GM23338 (cell line): ENCODE data around the gene EFS. TPM values are rescaled to one million over a fixed set of nuclear protein-coding genes. Genes with fewer than 3 reads are reported as not detected.

Experiments
- ATAC-seq: fragments of 200-7000 bp; cut with Tn5 transposase; 3 replicates; pipeline ENCODE4 v1.9.1; 2020
- DNase-seq: peaks from one replicate; pipeline ENCODE4 v3.0.0-alpha.2; 2015; ENCODE audit warnings: low spot score
- H2AFZ ChIP-seq: fragments of 200-600 bp; sonication (generic); 2 replicates; pipeline ENCODE4 v1.8.0; 2016; ENCODE audit warnings: antibody characterized with exemption, mild to moderate bottlenecking, moderate library complexity
- H3F3A ChIP-seq: fragments of 200-600 bp; sonication (generic); replicated peaks from 2 replicates; pipeline ENCODE4 v1.8.0; 2017; ENCODE audit warnings: antibody characterized with exemption, mixed run types, low read depth
- H3K27ac ChIP-seq: fragments of 200-600 bp; sonication (generic); 2 replicates; pipeline ENCODE4 v1.6.1; 2016; ENCODE audit warnings: low read depth
- H3K27me3 ChIP-seq: fragments of 200-600 bp; sonication (generic); 2 replicates; pipeline ENCODE4 v1.8.0; 2016; ENCODE audit warnings: mild to moderate bottlenecking, mixed run types, moderate library complexity; ENCODE audit not compliant: insufficient read depth
- H3K36me3 ChIP-seq: fragments of 200-600 bp; sonication (generic); 2 replicates; pipeline ENCODE4 v1.8.0; 2016; ENCODE audit warnings: mild to moderate bottlenecking; ENCODE audit not compliant: insufficient read depth
- H3K4me1 ChIP-seq: fragments of 200-600 bp; sonication (generic); 2 replicates; pipeline ENCODE4 v1.8.0; 2016; ENCODE audit warnings: mild to moderate bottlenecking, moderate library complexity; ENCODE audit not compliant: insufficient read depth
- H3K4me2 ChIP-seq: fragments of 200-600 bp; sonication (generic); 2 replicates; pipeline ENCODE4 v1.7.1; 2017; ENCODE audit warnings: mixed run types
- H3K4me3 ChIP-seq: fragments of 200-600 bp; sonication (generic); 2 replicates; pipeline ENCODE4 v1.6.1; 2016; ENCODE audit warnings: mixed run types
- H3K79me2 ChIP-seq: fragments of 200-600 bp; sonication (generic); replicated peaks from 2 replicates; pipeline ENCODE4 v1.8.0; 2017; ENCODE audit warnings: mild to moderate bottlenecking; ENCODE audit not compliant: insufficient read depth
- H3K9me2 ChIP-seq: fragments of 200-600 bp; sonication (generic); 2 replicates; pipeline ENCODE4 v1.8.0; 2017; ENCODE audit not compliant: insufficient read depth
- H4K20me1 ChIP-seq: fragments of 200-600 bp; sonication (generic); replicated peaks from 2 replicates; pipeline ENCODE4 v1.8.0; 2017; ENCODE audit warnings: mild to moderate bottlenecking; ENCODE audit not compliant: insufficient read depth
- H3K27ac Mint-ChIP-seq: 2 replicates; pipeline ENCODE4 v1.8.0; 2020; ENCODE audit warnings: inconsistent platforms, mild to moderate bottlenecking, moderate library complexity, mixed read lengths
- H3K27me3 Mint-ChIP-seq: 3 replicates; pipeline ENCODE4 v1.8.0; 2022; ENCODE audit warnings: low read depth, mild to moderate bottlenecking, moderate library complexity, mixed read lengths, inconsistent platforms; ENCODE audit not compliant: insufficient read depth, poor library complexity
- H3K36me3 Mint-ChIP-seq: 3 replicates; pipeline ENCODE4 v1.8.0; 2021; ENCODE audit warnings: low read depth, mild to moderate bottlenecking, inconsistent platforms, moderate library complexity, mixed read lengths
- H3K4me1 Mint-ChIP-seq: 3 replicates; pipeline ENCODE4 v1.8.0; 2020; ENCODE audit warnings: mild to moderate bottlenecking, inconsistent platforms, mixed read lengths
- H3K4me3 Mint-ChIP-seq: 3 replicates; pipeline ENCODE4 v1.8.0; 2021; ENCODE audit warnings: moderate library complexity, mild to moderate bottlenecking, inconsistent platforms, mixed read lengths
- H3K9me3 Mint-ChIP-seq: 3 replicates; pipeline ENCODE4 v1.8.0; 2020; ENCODE audit warnings: moderate library complexity, mild to moderate bottlenecking, inconsistent platforms, mixed read lengths
- CREB1 ChIP-seq: fragments of 250-450 bp; sonication (Bioruptor Pico); IDR thresholded peaks from 2 replicates; pipeline ENCODE4 v1.5.0; 2020; ENCODE audit warnings: low read depth, mild to moderate bottlenecking, moderate library complexity
- CTCF ChIP-seq, 2 experiments: fragments of 200-600 bp in 1 of 2; sonication (generic) in 1 of 2; conservative IDR thresholded peaks; 2 replicates each; pipeline versions ENCODE4 v1.5.1 to v1.6.1; 2016 to 2017; ENCODE audit warnings: antibody characterized with exemption in 2 of 2, low read depth in 2 of 2, mild to moderate bottlenecking in 2 of 2, moderate library complexity in 1 of 2
- ETS1 ChIP-seq: IDR thresholded peaks from 2 replicates; pipeline ENCODE4 v1.6.1; 2016; ENCODE audit warnings: antibody characterized with exemption
- EZH2 ChIP-seq: fragments of 200-600 bp; sonication (generic); IDR thresholded peaks from one replicate; pipeline ENCODE4 v1.8.0; 2017; ENCODE audit warnings: antibody characterized with exemption, mild to moderate bottlenecking, low read depth; ENCODE audit not compliant: unreplicated experiment
- EZH2phosphoT487 ChIP-seq: fragments of 200-600 bp; sonication (generic); IDR thresholded peaks from one replicate; pipeline ENCODE4 v1.8.1; 2018; ENCODE audit warnings: antibody characterized with exemption; ENCODE audit not compliant: unreplicated experiment
- JUNB ChIP-seq: IDR thresholded peaks from one replicate; pipeline ENCODE4 v1.6.1; 2016; ENCODE audit warnings: antibody characterized with exemption; ENCODE audit not compliant: unreplicated experiment
- NANOG ChIP-seq: IDR thresholded peaks from 2 replicates; pipeline ENCODE4 v1.6.1; 2016; ENCODE audit warnings: antibody characterized with exemption, borderline replicate concordance
- POLR2AphosphoS5 ChIP-seq: IDR thresholded peaks from 2 replicates; pipeline ENCODE4 v1.6.1; 2016; ENCODE audit warnings: antibody characterized with exemption, low read depth
- REST ChIP-seq: IDR thresholded peaks from one replicate; pipeline ENCODE4 v1.6.1; 2018; ENCODE audit warnings: antibody characterized with exemption; ENCODE audit not compliant: unreplicated experiment
- STAT1 ChIP-seq: IDR thresholded peaks from one replicate; pipeline ENCODE4 v1.6.1; 2016; ENCODE audit warnings: antibody characterized with exemption; ENCODE audit not compliant: unreplicated experiment
- ZNF114 ChIP-seq: fragments of 250-450 bp; sonication (Bioruptor Pico); IDR thresholded peaks from 2 replicates; pipeline ENCODE4 v1.5.0; 2020; ENCODE audit warnings: mild to moderate bottlenecking, moderate library complexity
- ZNF331 ChIP-seq: fragments of 250-450 bp; sonication (Bioruptor Pico); IDR thresholded peaks from 2 replicates; pipeline ENCODE4 v1.5.0; 2020; ENCODE audit warnings: low read depth, mild to moderate bottlenecking, moderate library complexity
- polyA plus RNA-seq: library from polyadenylated mRNA; unstranded; fragments of >200 nt; fragmentation: Nextera tagmentation; extraction: Ambion mirVana; gene quantifications from 2 replicates; pipeline ENCODE4 v1.2.1, GENCODE V29; 2016
- total RNA-seq: library from RNA; depleted of rRNA; stranded (reverse); fragments of >200 nt; shearing (Covaris generic); gene quantifications from 2 replicates; pipeline ENCODE4 v1.2.3, GENCODE V29; 2014
- TF ChIP-seq, protein P1 (sequence below): fragments of 250-450 bp; sonication (Bioruptor Pico); IDR thresholded peaks from 2 replicates; pipeline ENCODE4 v1.5.0; 2020; ENCODE audit warnings: mild to moderate bottlenecking, moderate library complexity

Gene EFS
- total and polyA plus RNA-seq, 2 experiments from 2014 or later: 5.1 to 18.9 TPM

DNA sequence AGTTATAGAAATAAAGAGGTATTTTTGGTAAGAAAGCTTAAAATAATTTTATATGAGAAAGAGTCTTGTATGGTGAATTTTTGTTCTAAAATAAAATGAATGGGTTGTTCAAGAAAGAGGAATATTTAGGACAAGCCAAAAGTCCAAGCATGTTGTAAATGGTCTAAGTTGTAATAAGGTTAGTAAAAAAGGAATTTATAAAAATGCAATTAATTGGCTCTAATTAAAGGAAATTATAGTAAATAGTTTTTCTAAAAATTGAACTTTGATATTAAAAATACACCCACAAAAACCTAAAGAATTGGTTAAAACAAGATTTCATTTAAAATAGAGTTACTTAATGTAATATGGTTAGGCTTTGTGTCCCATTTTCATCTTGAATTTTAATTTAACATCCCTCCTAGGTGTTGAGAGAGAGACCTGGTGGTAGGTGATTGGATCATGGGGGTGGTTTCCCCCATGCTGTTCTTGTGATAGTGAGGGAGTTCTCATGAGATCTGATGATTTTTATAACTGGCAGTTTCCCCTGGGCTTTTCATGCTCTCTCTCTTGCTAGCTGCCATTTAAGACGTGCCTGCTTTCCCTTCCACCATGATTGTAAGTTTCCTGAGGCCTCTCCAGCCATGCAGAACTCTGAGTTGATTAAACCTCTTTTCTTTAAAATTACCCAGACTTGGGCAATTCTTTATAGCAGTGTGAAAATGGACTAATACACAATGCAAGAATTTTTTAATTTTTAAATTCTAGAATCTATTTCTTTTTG, 25.3 kb downstream of the EFS start:
- Histone ChIP-seq H3F3A (no peaks in the 10 kb centered on the region), H3K4me3 (no peak overlapping the region), H3K36me3 (0 out of 2 replicates have a peak, but pooled peaks cover 4% of the 10 kb centered on the region), H3K9me2 (0 out of 2 replicates have a peak, but pooled peaks cover 10% of the 10 kb centered on the region), H3K4me1 (no peaks in the 10 kb centered on the region), H3K27me3 (no peaks in the 10 kb centered on the region; the same call in 1 of the 2 replicates), H3K27ac (no peak overlapping the region), H3K79me2 (no peaks in the 10 kb centered on the region), H3K4me2 (no peak overlapping the region), H4K20me1 (no peaks in the 10 kb centered on the region), H2AFZ (no peak overlapping the region)
- Mint-ChIP-seq H3K9me3 (peaks cover 51% of the 10 kb centered on the region), H3K4me1 (no peaks in the 10 kb centered on the region), H3K27ac (no peak overlapping the region), H3K36me3 (peaks cover 12% of the 10 kb centered on the region; the same call in 2 of the 3 replicates), H3K4me3 (no peak overlapping the region), H3K27me3 (peaks cover 2% of the 10 kb centered on the region)
- DNase-seq (peak; percentile 48), ATAC-seq (no peak)
- TF ChIP-seq, protein P1, sequence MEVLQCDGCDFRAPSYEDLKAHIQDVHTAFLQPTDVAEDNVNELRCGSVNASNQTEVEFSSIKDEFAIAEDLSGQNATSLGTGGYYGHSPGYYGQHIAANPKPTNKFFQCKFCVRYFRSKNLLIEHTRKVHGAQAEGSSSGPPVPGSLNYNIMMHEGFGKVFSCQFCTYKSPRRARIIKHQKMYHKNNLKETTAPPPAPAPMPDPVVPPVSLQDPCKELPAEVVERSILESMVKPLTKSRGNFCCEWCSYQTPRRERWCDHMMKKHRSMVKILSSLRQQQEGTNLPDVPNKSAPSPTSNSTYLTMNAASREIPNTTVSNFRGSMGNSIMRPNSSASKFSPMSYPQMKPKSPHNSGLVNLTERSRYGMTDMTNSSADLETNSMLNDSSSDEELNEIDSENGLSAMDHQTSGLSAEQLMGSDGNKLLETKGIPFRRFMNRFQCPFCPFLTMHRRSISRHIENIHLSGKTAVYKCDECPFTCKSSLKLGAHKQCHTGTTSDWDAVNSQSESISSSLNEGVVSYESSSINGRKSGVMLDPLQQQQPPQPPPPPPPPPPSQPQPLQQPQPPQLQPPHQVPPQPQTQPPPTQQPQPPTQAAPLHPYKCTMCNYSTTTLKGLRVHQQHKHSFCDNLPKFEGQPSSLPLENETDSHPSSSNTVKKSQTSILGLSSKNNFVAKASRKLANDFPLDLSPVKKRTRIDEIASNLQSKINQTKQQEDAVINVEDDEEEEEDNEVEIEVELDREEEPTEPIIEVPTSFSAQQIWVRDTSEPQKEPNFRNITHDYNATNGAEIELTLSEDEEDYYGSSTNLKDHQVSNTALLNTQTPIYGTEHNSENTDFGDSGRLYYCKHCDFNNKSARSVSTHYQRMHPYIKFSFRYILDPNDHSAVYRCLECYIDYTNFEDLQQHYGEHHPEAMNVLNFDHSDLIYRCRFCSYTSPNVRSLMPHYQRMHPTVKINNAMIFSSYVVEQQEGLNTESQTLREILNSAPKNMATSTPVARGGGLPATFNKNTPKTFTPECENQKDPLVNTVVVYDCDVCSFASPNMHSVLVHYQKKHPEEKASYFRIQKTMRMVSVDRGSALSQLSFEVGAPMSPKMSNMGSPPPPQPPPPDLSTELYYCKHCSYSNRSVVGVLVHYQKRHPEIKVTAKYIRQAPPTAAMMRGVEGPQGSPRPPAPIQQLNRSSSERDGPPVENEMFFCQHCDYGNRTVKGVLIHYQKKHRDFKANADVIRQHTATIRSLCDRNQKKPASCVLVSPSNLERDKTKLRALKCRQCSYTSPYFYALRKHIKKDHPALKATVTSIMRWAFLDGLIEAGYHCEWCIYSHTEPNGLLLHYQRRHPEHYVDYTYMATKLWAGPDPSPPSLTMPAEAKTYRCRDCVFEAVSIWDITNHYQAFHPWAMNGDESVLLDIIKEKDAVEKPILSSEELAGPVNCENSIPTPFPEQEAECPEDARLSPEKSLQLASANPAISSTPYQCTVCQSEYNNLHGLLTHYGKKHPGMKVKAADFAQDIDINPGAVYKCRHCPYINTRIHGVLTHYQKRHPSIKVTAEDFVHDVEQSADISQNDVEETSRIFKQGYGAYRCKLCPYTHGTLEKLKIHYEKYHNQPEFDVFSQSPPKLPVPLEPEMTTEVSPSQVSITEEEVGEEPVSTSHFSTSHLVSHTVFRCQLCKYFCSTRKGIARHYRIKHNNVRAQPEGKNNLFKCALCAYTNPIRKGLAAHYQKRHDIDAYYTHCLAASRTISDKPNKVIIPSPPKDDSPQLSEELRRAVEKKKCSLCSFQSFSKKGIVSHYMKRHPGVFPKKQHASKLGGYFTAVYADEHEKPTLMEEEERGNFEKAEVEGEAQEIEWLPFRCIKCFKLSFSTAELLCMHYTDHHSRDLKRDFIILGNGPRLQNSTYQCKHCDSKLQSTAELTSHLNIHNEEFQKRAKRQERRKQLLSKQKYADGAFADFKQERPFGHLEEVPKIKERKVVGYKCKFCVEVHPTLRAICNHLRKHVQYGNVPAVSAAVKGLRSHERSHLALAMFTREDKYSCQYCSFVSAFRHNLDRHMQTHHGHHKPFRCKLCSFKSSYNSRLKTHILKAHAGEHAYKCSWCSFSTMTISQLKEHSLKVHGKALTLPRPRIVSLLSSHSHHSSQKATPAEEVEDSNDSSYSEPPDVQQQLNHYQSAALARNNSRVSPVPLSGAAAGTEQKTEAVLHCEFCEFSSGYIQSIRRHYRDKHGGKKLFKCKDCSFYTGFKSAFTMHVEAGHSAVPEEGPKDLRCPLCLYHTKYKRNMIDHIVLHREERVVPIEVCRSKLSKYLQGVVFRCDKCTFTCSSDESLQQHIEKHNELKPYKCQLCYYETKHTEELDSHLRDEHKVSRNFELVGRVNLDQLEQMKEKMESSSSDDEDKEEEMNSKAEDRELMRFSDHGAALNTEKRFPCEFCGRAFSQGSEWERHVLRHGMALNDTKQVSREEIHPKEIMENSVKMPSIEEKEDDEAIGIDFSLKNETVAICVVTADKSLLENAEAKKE (CRISPR knock-in tag): no peak
- TF ChIP-seq CREB1 (no peak), POLR2AphosphoS5 (no peak), NANOG (no peak), CTCF (conservative IDR thresholded peaks at IDR 0.05; ENCODE audit: low read depth in 2 of 2) (no peak), ZNF114 (CRISPR knock-in tag) (no peak), REST (no peak), EZH2 (no peak), ETS1 (no peak), EZH2phosphoT487 (no peak), JUNB (no peak), STAT1 (no peak), ZNF331 (CRISPR knock-in tag) (no peak)
